PC-9 (cell line): ENCODE data around the gene CABCOCO1. TPM values are rescaled to one million over a fixed set of nuclear protein-coding genes. Genes with fewer than 3 reads are reported as not detected.

Experiments
- BruUV-seq: library from RNA; stranded (reverse); fragments of 400-500 nt; replicated peaks from 2 replicates; lab custom pipeline; 2021; lab: Mats Ljungman, UMichigan
- CTCF ChIA-PET: fragments of 300-600 bp; sonication (Branson Sonifier 250); formaldehyde crosslinking; loops from one replicate; lab custom pipeline; 2022; ENCODE audit warnings: antibody characterized with exemption; lab: Charles Lee
- POLR2A ChIA-PET: fragments of 300-600 bp; sonication (Branson Sonifier 250); formaldehyde crosslinking; loops from one replicate; lab custom pipeline; 2022; ENCODE audit warnings: antibody characterized with exemption; ENCODE audit not compliant: unreplicated experiment; lab: Charles Lee
- DNase-seq, 2 experiments: peaks; one replicate each; pipeline versions ENCODE4 v3.0.0 to v3.0.0-alpha.2; 2015 to 2022; ENCODE audit warnings: mixed read lengths in 1 of 2
- H2AFZ ChIP-seq: fragments of 200-600 bp; sonication (generic); 2 replicates; pipeline ENCODE4 v1.8.1; 2017; ENCODE audit warnings: antibody characterized with exemption
- H3F3A ChIP-seq: fragments of 200-600 bp; sonication (generic); 2 replicates; pipeline ENCODE4 v1.8.1; 2017; ENCODE audit warnings: antibody characterized with exemption, mild to moderate bottlenecking, low read depth; ENCODE audit not compliant: insufficient read depth
- H3K27ac ChIP-seq: fragments of 200-600 bp; sonication (generic); 2 replicates; pipeline ENCODE4 v1.6.1; 2016; ENCODE audit warnings: mixed run types
- H3K27me3 ChIP-seq: fragments of 200-600 bp; sonication (generic); 2 replicates; pipeline ENCODE4 v1.6.1; 2016; ENCODE audit warnings: low read depth, mixed run types; ENCODE audit not compliant: insufficient read depth
- H3K36me3 ChIP-seq: fragments of 200-600 bp; sonication (generic); 2 replicates; pipeline ENCODE4 v1.6.1; 2016; ENCODE audit warnings: low read depth, mixed run types
- H3K4me1 ChIP-seq: fragments of 200-600 bp; sonication (generic); replicated peaks from 2 replicates; pipeline ENCODE4 v1.6.1; 2016; ENCODE audit warnings: mixed run types; ENCODE audit not compliant: insufficient read depth
- H3K4me2 ChIP-seq: fragments of 200-600 bp; sonication (generic); 2 replicates; pipeline ENCODE4 v1.6.1; 2017; ENCODE audit warnings: mixed run types
- H3K4me3 ChIP-seq: fragments of 200-600 bp; sonication (generic); 2 replicates; pipeline ENCODE4 v1.6.1; 2016; ENCODE audit warnings: mixed run types
- H3K79me2 ChIP-seq: fragments of 200-600 bp; sonication (generic); 2 replicates; pipeline ENCODE4 v1.6.1; 2017; ENCODE audit warnings: low read depth, mixed run types
- H3K9me2 ChIP-seq: fragments of 200-600 bp; sonication (generic); 2 replicates; pipeline ENCODE4 v1.8.1; 2017; ENCODE audit warnings: mild to moderate bottlenecking; ENCODE audit not compliant: insufficient read depth
- H3K9me3 ChIP-seq: fragments of 200-600 bp; sonication (generic); 2 replicates; pipeline ENCODE4 v1.8.1; 2016; ENCODE audit warnings: low read depth; ENCODE audit not compliant: insufficient read depth
- H4K20me1 ChIP-seq: fragments of 200-600 bp; sonication (generic); 2 replicates; pipeline ENCODE4 v1.8.1; 2017; ENCODE audit not compliant: insufficient read depth
- EZH2 ChIP-seq: fragments of 200-600 bp; sonication (generic); IDR thresholded peaks from 2 replicates; pipeline ENCODE4 v1.8.0; 2017; ENCODE audit warnings: antibody characterized with exemption, low read depth
- intact Hi-C: fragments of 100-400 bp; cut with micrococcal nuclease; formaldehyde crosslinking; loops from one replicate; pipeline ENCODE4 v1.10.0; 2022; ENCODE audit not compliant: unreplicated experiment
- total RNA-seq: library from RNA; stranded (reverse); gene quantifications from 2 replicates; pipeline ENCODE4 v1.2.3, GENCODE V29; 2021
- TF ChIP-seq, protein P1 (sequence below): fragments of 200-600 bp; sonication (generic); conservative IDR thresholded peaks from 2 replicates; pipeline ENCODE4 v1.6.1; 2017; ENCODE audit warnings: mixed run types, antibody characterized with exemption, mild to moderate bottlenecking, moderate library complexity

The CABCOCO1 gene
- total RNA-seq, 1 experiment from 2014 or later, result not detected

DNA sequence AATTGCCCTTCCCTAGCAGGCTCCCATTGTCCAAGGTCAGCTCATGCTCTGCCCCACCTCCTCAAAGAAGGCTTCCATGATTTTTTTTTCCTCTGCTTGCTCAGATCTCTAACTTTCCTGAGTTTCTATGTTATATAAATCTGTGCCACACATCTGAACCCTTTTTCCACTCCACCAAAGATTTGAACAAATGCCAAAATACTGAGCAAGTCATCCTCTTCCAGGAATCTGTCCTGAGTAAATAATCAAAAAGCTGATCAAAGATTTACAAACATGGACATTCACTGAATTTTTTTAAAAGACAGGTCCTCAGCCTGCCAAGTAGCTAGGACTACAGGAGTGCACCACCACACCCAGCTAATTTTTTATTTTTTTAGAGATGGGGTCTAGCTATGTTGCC lies 136.0 kb downstream of the CABCOCO1 start:
- BruUV-seq, result no TSS peak
- DNase-seq, result no peak
- Histone ChIP-seq H3F3A (no peaks in the 10 kb centered on the region), H3K9me2 (peaks cover 6% of the 10 kb centered on the region; the same call in 1 of the 2 replicates), H3K36me3 (no peaks in the 10 kb centered on the region), H3K27me3 (no peaks in the 10 kb centered on the region), H3K4me3 (no peak overlapping the region), H3K9me3 (no peaks in the 10 kb centered on the region), H3K79me2 (no peaks in the 10 kb centered on the region), H3K4me2 (no peak overlapping the region), H2AFZ (no peak overlapping the region), H3K27ac (no peak overlapping the region), H4K20me1 (no peaks in the 10 kb centered on the region), H3K4me1 (0 out of 2 replicates have a peak, but pooled peaks cover under 1% of the 10 kb centered on the region)
- TF ChIP-seq, protein P1, sequence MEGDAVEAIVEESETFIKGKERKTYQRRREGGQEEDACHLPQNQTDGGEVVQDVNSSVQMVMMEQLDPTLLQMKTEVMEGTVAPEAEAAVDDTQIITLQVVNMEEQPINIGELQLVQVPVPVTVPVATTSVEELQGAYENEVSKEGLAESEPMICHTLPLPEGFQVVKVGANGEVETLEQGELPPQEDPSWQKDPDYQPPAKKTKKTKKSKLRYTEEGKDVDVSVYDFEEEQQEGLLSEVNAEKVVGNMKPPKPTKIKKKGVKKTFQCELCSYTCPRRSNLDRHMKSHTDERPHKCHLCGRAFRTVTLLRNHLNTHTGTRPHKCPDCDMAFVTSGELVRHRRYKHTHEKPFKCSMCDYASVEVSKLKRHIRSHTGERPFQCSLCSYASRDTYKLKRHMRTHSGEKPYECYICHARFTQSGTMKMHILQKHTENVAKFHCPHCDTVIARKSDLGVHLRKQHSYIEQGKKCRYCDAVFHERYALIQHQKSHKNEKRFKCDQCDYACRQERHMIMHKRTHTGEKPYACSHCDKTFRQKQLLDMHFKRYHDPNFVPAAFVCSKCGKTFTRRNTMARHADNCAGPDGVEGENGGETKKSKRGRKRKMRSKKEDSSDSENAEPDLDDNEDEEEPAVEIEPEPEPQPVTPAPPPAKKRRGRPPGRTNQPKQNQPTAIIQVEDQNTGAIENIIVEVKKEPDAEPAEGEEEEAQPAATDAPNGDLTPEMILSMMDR, result no peak
- no peak for TF ChIP-seq EZH2
- CTCF ChIA-PET, result interaction anchor here (0.6 kb wide), 1 partner anchor 804 kb away, joined by 4 read pairs; no protein-coding TSS in a partner anchor
- intact Hi-C loops, result no loop called here
- POLR2A ChIA-PET, result no interaction called here

DNA sequence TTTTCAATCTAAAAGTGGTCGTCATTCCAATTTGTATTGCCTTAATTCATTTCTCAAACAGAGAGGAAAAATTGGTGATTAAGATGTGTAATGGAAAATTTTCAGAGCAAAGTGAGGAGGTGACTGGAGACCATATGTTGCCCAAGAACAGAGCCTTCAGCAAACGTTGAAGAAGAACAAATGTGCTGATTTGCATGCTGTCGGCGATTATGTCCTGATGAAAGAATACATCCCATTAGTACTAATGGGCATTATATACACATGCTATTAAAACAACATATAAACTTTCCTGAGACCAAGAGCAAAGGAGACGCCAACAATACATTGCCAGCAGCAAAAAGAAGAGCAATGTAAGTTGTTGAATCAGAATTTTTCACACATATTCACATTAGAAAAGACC lies 138.8 kb downstream of the CABCOCO1 start:
- Histone ChIP-seq H3K4me3 (no peak overlapping the region), H3K79me2 (no peaks in the 10 kb centered on the region), H2AFZ (no peak overlapping the region), H3K4me1 (no peaks in the 10 kb centered on the region), H3K4me2 (no peak overlapping the region), H3K27ac (no peak overlapping the region), H3K27me3 (no peaks in the 10 kb centered on the region), H3K9me3 (no peaks in the 10 kb centered on the region), H3K9me2 (peaks cover 6% of the 10 kb centered on the region; the same call in 1 of the 2 replicates), H3F3A (no peaks in the 10 kb centered on the region), H3K36me3 (no peaks in the 10 kb centered on the region), H4K20me1 (no peaks in the 10 kb centered on the region)
- DNase-seq, result no peak
- intact Hi-C loops, result no loop called here
- ChIA-PET CTCF (no interaction called here), POLR2A (no interaction called here)
- TF ChIP-seq, protein P1, result no peak
- TF ChIP-seq EZH2, result no peak
- no TSS peak for BruUV-seq

DNA sequence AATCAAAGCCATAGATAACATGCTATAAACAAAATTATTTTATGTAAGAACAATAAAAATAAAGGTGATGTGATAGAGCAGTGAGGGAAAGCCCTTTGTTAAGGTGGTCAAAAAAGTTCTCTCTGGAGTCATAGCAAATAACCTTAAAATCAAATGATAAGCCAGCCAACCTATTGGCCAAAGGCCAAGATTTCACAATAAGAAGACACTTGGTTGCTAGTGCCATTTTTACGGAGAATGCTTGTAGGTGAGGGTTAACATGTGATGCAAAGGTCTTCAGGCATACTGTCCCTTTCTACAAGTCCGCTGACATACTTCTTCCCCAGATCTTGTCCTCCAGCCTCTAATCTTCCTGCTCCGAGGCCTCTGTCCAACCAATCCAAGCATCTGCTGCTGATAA lies 140.5 kb downstream of the CABCOCO1 start:
- POLR2A ChIA-PET, result no interaction called here
- Histone ChIP-seq H2AFZ (no peak overlapping the region), H3K9me3 (no peaks in the 10 kb centered on the region), H3K79me2 (no peaks in the 10 kb centered on the region), H4K20me1 (no peaks in the 10 kb centered on the region), H3K4me2 (no peak overlapping the region), H3K36me3 (no peaks in the 10 kb centered on the region), H3F3A (no peaks in the 10 kb centered on the region), H3K27me3 (no peaks in the 10 kb centered on the region), H3K4me1 (no peaks in the 10 kb centered on the region), H3K4me3 (no peak overlapping the region), H3K9me2 (peaks cover 6% of the 10 kb centered on the region; the same call in 1 of the 2 replicates), H3K27ac (no peak overlapping the region)
- intact Hi-C loops, result no loop called here
- no TSS peak for BruUV-seq
- DNase-seq, result no peak
- TF ChIP-seq, protein P1, result no peak
- TF ChIP-seq EZH2, result no peak
- CTCF ChIA-PET, result interaction anchor here (0.6 kb wide), 1 partner anchor 316 kb away, joined by 4 read pairs; no protein-coding TSS in a partner anchor
